ENCODE data around the gene TUBAL3. TPM values are rescaled to one million over a fixed set of nuclear protein-coding genes. Genes with fewer than 3 reads are reported as not detected.

TUBAL3 gene
- total RNA-seq, 1 donor = not detected

DNA sequence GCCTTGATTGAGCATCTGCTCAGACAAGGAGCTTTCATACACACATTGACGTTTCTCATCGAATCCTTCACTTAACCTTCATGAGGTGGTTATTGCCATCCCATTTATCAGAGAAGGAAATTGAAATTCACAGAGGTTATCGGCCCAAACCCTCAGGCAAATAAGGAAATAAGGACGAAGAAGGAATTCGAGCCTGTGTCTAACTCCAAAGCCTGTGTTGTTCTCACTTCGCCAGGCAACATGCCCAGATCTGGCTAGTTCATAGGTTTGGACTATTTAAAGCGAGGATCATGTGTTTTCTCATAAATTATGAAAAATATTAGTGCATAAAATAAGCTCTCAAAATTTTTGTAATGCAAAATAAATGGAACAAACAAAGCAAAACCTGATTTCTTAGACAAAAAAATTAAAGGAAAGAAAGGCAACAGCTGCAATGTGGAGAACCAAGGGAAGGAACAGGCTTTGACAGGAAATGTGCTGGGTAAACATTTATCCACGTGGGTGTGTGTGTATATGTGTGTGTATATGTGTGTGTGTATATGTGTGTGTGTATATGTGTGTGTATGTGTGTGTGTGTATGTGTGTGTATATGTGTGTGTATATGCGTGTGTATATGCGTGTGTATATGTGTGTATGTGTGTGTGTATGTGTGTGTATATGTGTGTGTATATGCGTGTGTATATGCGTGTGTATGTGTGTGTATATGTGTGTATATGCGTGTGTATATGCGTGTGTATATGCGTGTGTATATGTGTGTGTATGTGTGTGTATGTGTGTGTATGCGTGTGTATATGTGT lies 35.1 kb downstream of the TUBAL3 start:
- Histone ChIP-seq H3K27ac (ENCODE audit: low read depth, low read length) (no peak overlapping the region), H3K4me1 (ENCODE audit: insufficient read depth, low read length) (no peaks in the 10 kb centered on the region), H3K79me2 (ENCODE audit: insufficient read depth, low read length) (no peaks in the 10 kb centered on the region), H4K20me1 (ENCODE audit: insufficient read depth, low read length) (no peaks in the 10 kb centered on the region), H3K9me3 (ENCODE audit: low read depth, low read length) (no peaks in the 10 kb centered on the region), H3K27me3 (ENCODE audit: insufficient read depth, low read length) (peaks cover 17% of the 10 kb centered on the region), H3K4me3 (ENCODE audit: insufficient read depth, low read length) (no peak overlapping the region), H2AFZ (ENCODE audit: low read length) (no peak overlapping the region), H3K36me3 (ENCODE audit: insufficient read depth, low read length) (no peaks in the 10 kb centered on the region), H3K4me2 (ENCODE audit: insufficient read depth, low read length) (no peak overlapping the region)
- DNase-seq (ENCODE audit: insufficient read length, low spot score, missing footprints) = no peak
- TF ChIP-seq, protein P1, sequence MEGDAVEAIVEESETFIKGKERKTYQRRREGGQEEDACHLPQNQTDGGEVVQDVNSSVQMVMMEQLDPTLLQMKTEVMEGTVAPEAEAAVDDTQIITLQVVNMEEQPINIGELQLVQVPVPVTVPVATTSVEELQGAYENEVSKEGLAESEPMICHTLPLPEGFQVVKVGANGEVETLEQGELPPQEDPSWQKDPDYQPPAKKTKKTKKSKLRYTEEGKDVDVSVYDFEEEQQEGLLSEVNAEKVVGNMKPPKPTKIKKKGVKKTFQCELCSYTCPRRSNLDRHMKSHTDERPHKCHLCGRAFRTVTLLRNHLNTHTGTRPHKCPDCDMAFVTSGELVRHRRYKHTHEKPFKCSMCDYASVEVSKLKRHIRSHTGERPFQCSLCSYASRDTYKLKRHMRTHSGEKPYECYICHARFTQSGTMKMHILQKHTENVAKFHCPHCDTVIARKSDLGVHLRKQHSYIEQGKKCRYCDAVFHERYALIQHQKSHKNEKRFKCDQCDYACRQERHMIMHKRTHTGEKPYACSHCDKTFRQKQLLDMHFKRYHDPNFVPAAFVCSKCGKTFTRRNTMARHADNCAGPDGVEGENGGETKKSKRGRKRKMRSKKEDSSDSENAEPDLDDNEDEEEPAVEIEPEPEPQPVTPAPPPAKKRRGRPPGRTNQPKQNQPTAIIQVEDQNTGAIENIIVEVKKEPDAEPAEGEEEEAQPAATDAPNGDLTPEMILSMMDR (IDR thresholded peaks at IDR 0.05; ENCODE audit: extremely low read depth, low read depth, low read length) = no peak

DNA sequence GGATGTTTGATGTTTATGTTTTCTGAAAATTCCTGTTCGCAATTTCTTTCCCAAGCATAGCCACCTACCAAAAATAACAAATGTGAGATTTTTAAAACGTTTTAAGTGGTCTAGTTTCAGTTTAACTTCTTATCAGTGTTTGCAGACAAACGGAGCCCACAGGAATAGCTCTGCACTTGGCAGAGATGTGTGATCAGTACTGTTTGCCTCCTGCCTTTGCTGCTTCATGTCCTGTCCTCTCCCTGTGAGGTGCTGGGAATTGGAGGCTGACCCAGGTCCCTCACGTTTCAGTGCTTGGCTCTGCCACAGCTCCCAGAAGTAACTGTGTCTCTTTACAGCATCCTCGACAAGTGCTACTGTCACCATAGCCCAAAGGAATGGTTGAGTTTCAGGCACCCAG lies 38.7 kb downstream of the TUBAL3 start:
- Histone ChIP-seq H3K79me2 (ENCODE audit: insufficient read depth, low read length) (no peaks in the 10 kb centered on the region), H3K27me3 (ENCODE audit: insufficient read depth, low read length) (peaks cover 38% of the 10 kb centered on the region)
- TF ChIP-seq, protein P1 (IDR thresholded peaks at IDR 0.05; ENCODE audit: extremely low read depth, low read depth, low read length) = no peak

DNA sequence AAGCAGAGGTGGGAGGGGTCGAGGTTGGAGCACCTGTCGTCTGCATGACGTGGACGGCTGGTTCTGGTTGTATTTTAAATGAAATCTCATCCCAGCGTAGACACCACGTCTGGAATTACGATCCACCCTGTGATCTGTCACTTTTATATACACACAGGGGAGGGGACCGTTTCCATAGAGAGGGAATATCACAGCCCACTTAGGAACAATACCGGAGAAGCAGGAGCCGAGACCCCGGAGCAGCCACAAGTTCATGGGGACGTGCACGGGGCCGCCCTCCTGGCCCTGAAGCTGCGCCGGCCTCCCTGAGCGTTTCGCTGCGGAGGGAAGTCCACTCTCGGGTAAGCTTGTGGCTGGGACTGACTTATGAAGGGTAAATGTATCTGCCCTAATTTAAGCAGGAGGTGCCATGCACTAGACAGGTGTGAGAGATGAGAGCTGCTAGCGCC lies 39.7 kb downstream of the TUBAL3 start, which contains the start of gene UCN3:
UCN3 (plus strand) TSS at position 77 of the 449 bp plus-strand sequence. CDS start 8,755 bp downstream, outside the sequence.
- peaks cover 46% of the 10 kb centered on the region for H3K27me3 ChIP-seq (ENCODE audit: insufficient read depth, low read length)
- H3K9me3 ChIP-seq (ENCODE audit: low read depth, low read length) = no peaks in the 10 kb centered on the region
- H3K4me3 ChIP-seq (ENCODE audit: insufficient read depth, low read length) = no peak within 1 kb of the TSS
- H4K20me1 ChIP-seq (ENCODE audit: insufficient read depth, low read length) = no peaks in the 10 kb centered on the region
- no peak within 1 kb of the TSS for H3K4me2 ChIP-seq (ENCODE audit: insufficient read depth, low read length)
- DNase-seq (ENCODE audit: insufficient read length, low spot score, missing footprints) = no peak
- no peaks in the 10 kb centered on the region for H3K36me3 ChIP-seq (ENCODE audit: insufficient read depth, low read length)
- TF ChIP-seq, protein P1 (IDR thresholded peaks at IDR 0.05; ENCODE audit: extremely low read depth, low read depth, low read length) = no peak
- no peak within 1 kb of the TSS for H3K27ac ChIP-seq (ENCODE audit: low read depth, low read length)
- no peak within 1 kb of the TSS for H2AFZ ChIP-seq (ENCODE audit: low read length)
- no peaks in the 10 kb centered on the region for H3K4me1 ChIP-seq (ENCODE audit: insufficient read depth, low read length)
- no peaks in the 10 kb centered on the region for H3K79me2 ChIP-seq (ENCODE audit: insufficient read depth, low read length)

More for the DNA sequence above, 38.7 kb downstream of the TUBAL3 start:
- no peak overlapping the region for H3K4me3 ChIP-seq (ENCODE audit: insufficient read depth, low read length)
- no peaks in the 10 kb centered on the region for H3K9me3 ChIP-seq (ENCODE audit: low read depth, low read length)
- H4K20me1 ChIP-seq (ENCODE audit: insufficient read depth, low read length) = no peaks in the 10 kb centered on the region
- H3K36me3 ChIP-seq (ENCODE audit: insufficient read depth, low read length) = no peaks in the 10 kb centered on the region
- no peak overlapping the region for H3K27ac ChIP-seq (ENCODE audit: low read depth, low read length)
- no peak overlapping the region for H3K4me2 ChIP-seq (ENCODE audit: insufficient read depth, low read length)
- H2AFZ ChIP-seq (ENCODE audit: low read length) = no peak overlapping the region
- H3K4me1 ChIP-seq (ENCODE audit: insufficient read depth, low read length) = no peaks in the 10 kb centered on the region
- no peak for DNase-seq (ENCODE audit: insufficient read length, low spot score, missing footprints)

DNA sequence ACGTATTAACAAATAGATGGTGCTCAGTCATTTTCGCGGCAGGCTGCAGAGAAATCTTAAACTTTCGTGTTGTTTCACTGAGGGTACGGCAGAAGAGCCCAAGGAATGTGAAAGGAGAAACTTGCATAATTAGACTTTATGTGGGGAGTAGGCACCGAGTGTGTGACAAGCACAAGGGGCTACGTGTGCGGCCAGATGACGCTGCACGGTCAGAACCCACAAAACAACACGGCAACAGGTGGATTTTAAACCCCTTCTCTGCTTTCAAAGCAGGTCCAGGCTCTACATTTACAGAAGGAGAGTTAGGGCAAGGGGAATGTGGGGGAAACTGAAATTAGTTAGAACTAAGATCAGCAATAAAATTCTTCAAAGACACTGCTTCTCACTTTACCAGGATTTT lies 40.3 kb downstream of the TUBAL3 start:
- Histone ChIP-seq H4K20me1 (ENCODE audit: insufficient read depth, low read length) (no peaks in the 10 kb centered on the region), H3K27ac (ENCODE audit: low read depth, low read length) (no peak overlapping the region), H3K79me2 (ENCODE audit: insufficient read depth, low read length) (no peaks in the 10 kb centered on the region), H3K4me3 (ENCODE audit: insufficient read depth, low read length) (no peak overlapping the region), H3K4me2 (ENCODE audit: insufficient read depth, low read length) (no peak overlapping the region), H3K27me3 (ENCODE audit: insufficient read depth, low read length) (peaks cover 48% of the 10 kb centered on the region), H3K4me1 (ENCODE audit: insufficient read depth, low read length) (no peaks in the 10 kb centered on the region), H2AFZ (ENCODE audit: low read length) (no peak overlapping the region), H3K9me3 (ENCODE audit: low read depth, low read length) (no peaks in the 10 kb centered on the region), H3K36me3 (ENCODE audit: insufficient read depth, low read length) (no peaks in the 10 kb centered on the region)
- TF ChIP-seq, protein P1 (IDR thresholded peaks at IDR 0.05; ENCODE audit: extremely low read depth, low read depth, low read length) = no peak
- no peak for DNase-seq (ENCODE audit: insufficient read length, low spot score, missing footprints)
